ENCODE results near the gene PPP1R9B. TPM values are rescaled to one million over a fixed set of nuclear protein-coding genes. Genes with fewer than 3 reads are reported as not detected.
A peak's percentile ranks its signal among the peaks of the same experiment; 100 is the strongest.

The PPP1R9B gene
- total RNA-seq, 1 donor from 2014 or later = 73.6 TPM

GRCh38 chr17:50123649-50124349, 26.7 kb downstream of the PPP1R9B start:
- FAIRE-seq (no peak), DNase-seq (ENCODE audit: low read depth) (no peak)
- Mint-ChIP-seq H3K4me1 (ENCODE audit: low read depth, unreplicated experiment) (peaks cover 8% of the 10 kb centered on the region), H3K9me3 (ENCODE audit: unreplicated experiment) (peaks cover 2% of the 10 kb centered on the region), H3K27me3 (ENCODE audit: low read depth, unreplicated experiment) (peaks cover 39% of the 10 kb centered on the region), H3K4me3 (ENCODE audit: unreplicated experiment) (no peak overlapping the region), H3K36me3 (ENCODE audit: low read depth, unreplicated experiment) (peaks cover 7% of the 10 kb centered on the region), H3K27ac (ENCODE audit: unreplicated experiment) (no peak overlapping the region)
- H3K4me3 ChIP-seq (ENCODE audit: insufficient read depth, low read depth, low read length) = no peak overlapping the region
- H3K27ac ChIP-seq (ENCODE audit: low read depth, low read length) = no peak overlapping the region
- H3K4me1 ChIP-seq (ENCODE audit: insufficient read depth, low read length) = peaks cover 13% of the 10 kb centered on the region
- peaks cover 3% of the 10 kb centered on the region for H4K20me1 ChIP-seq (ENCODE audit: insufficient read depth, low read length)
- TF ChIP-seq EZH2 (IDR thresholded peaks at IDR 0.05; ENCODE audit: insufficient read depth, low read length) (no peak), CTCF (IDR thresholded peaks at IDR 0.05; ENCODE audit: insufficient read depth, low read depth, low read length) (no peak)
- H2AFZ ChIP-seq (ENCODE audit: low read depth, low read length) = peak overlapping the region; percentile 65
- peak overlapping the region; percentile 39 for H3K4me2 ChIP-seq (ENCODE audit: low read length)
- H3K27me3 ChIP-seq (ENCODE audit: insufficient read depth, low read length) = no peaks in the 10 kb centered on the region
- no peaks in the 10 kb centered on the region for H3K36me3 ChIP-seq (ENCODE audit: insufficient read depth, low read length)
- H3K9ac ChIP-seq (ENCODE audit: low read length) = peak overlapping the region; percentile 29
- H3K9me3 ChIP-seq (ENCODE audit: insufficient read depth, low read depth, low read length) = no peaks in the 10 kb centered on the region
- H3K79me2 ChIP-seq (ENCODE audit: insufficient read depth, low read length) = peaks cover 5% of the 10 kb centered on the region

- no peak for DNase-seq (ENCODE audit: low read depth)
- Histone ChIP-seq H3K79me2 (ENCODE audit: insufficient read depth, low read length) (no peaks in the 10 kb centered on the region), H3K9me3 (ENCODE audit: insufficient read depth, low read depth, low read length) (no peaks in the 10 kb centered on the region), H3K36me3 (ENCODE audit: insufficient read depth, low read length) (no peaks in the 10 kb centered on the region), H3K4me2 (ENCODE audit: low read length) (no peak overlapping the region), H3K27ac (ENCODE audit: low read depth, low read length) (no peak overlapping the region), H3K9ac (ENCODE audit: low read length) (no peak overlapping the region), H3K4me1 (ENCODE audit: insufficient read depth, low read length) (peaks cover 7% of the 10 kb centered on the region), H3K27me3 (ENCODE audit: insufficient read depth, low read length) (no peaks in the 10 kb centered on the region), H3K4me3 (ENCODE audit: insufficient read depth, low read depth, low read length) (no peak overlapping the region), H4K20me1 (ENCODE audit: insufficient read depth, low read length) (no peaks in the 10 kb centered on the region), H2AFZ (ENCODE audit: low read depth, low read length) (no peak overlapping the region)
- H3K27ac Mint-ChIP-seq (ENCODE audit: unreplicated experiment) = no peak overlapping the region
- peaks cover 7% of the 10 kb centered on the region for H3K36me3 Mint-ChIP-seq (ENCODE audit: low read depth, unreplicated experiment)
- FAIRE-seq = no peak
- peaks cover 2% of the 10 kb centered on the region for H3K9me3 Mint-ChIP-seq (ENCODE audit: unreplicated experiment)
- no peak overlapping the region for H3K4me3 Mint-ChIP-seq (ENCODE audit: unreplicated experiment)
- peaks cover 12% of the 10 kb centered on the region for H3K4me1 Mint-ChIP-seq (ENCODE audit: low read depth, unreplicated experiment)
- peaks cover 45% of the 10 kb centered on the region for H3K27me3 Mint-ChIP-seq (ENCODE audit: low read depth, unreplicated experiment)
- no peak for TF ChIP-seq CTCF (IDR thresholded peaks at IDR 0.05; ENCODE audit: insufficient read depth, low read depth, low read length)
- no peak for TF ChIP-seq EZH2 (IDR thresholded peaks at IDR 0.05; ENCODE audit: insufficient read depth, low read length)
Observed at GRCh38 chr17:50122945-50123344, 27.5 kb downstream of the PPP1R9B start.

Measured in astrocyte (in vitro differentiated cells and primary cell).